ENCODE results near the gene EFNA5. TPM values are rescaled to one million over a fixed set of nuclear protein-coding genes. Genes with fewer than 3 reads are reported as not detected.

Gene EFNA5
- total RNA-seq, 1 experiment from 2014 or later = 1.6 TPM

DNA sequence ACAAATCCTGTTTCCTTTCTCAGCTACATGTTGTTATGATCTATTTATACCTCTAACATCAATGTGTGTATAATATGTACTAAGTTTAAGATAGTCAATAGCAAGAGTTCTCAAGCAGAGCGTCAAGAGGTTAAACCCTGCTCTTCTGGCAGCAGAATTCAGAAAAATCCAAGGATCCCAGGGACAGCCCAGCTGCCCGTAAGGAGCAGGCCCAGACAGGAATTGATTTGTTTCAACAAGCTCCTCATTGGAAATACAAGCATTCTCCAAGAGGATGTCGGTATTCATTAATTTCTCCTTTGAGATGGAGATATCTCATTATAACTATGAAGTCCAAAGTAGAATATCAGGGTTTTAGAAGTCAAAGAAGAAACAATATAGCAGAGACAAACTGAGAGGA lies 14.9 kb downstream of the EFNA5 start:
- in situ Hi-C loops (cut with HindIII; ENCODE audit: low pct_unique_long_range_greater_than_20kb, low sequenced_read_pairs) = no loop called here
- DNase-seq (ENCODE audit: low read depth, low spot score) = no peak

DNA sequence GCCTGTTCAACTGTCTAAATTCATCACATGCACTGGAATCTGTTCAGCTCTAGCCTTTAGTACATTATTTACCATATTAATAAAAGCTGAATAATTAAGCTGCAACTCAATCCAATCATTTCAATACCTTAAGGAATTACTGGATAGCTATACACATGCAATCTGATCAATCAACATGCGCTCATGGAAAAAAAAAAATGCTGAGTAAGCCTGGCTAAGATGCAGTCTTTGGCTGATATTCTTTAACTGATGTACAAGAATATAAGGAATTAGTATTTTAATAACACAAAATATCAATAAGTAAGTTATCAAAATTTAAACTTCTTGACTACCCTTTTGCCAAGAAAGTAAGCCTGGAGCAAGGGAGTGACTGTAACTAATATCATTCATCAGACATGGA lies 15.9 kb downstream of the EFNA5 start:
- no peak for DNase-seq (ENCODE audit: low read depth, low spot score)
- in situ Hi-C loops (cut with HindIII; ENCODE audit: low pct_unique_long_range_greater_than_20kb, low sequenced_read_pairs) = no loop called here

DNA sequence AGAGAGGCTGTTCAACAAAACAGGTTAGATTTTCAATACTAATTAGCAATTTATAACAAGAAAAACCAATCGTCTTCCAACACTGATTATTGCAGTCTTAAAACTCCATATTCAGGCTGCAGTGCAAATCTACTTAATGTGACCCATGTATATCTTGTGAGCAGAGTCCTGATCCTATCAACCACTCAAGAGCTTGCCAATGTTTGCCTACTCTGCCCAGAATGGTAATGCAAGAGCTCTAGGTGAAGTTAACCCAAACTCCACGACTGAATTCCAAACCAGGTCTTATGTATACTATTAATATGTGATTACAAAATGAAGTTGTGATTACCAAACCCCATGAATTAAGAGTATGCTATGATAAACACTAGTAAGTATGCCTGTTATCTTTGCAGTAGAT lies 17.1 kb downstream of the EFNA5 start:
- DNase-seq (ENCODE audit: low read depth, low spot score) = no peak
- in situ Hi-C loops (cut with HindIII; ENCODE audit: low pct_unique_long_range_greater_than_20kb, low sequenced_read_pairs) = no loop called here

DNA sequence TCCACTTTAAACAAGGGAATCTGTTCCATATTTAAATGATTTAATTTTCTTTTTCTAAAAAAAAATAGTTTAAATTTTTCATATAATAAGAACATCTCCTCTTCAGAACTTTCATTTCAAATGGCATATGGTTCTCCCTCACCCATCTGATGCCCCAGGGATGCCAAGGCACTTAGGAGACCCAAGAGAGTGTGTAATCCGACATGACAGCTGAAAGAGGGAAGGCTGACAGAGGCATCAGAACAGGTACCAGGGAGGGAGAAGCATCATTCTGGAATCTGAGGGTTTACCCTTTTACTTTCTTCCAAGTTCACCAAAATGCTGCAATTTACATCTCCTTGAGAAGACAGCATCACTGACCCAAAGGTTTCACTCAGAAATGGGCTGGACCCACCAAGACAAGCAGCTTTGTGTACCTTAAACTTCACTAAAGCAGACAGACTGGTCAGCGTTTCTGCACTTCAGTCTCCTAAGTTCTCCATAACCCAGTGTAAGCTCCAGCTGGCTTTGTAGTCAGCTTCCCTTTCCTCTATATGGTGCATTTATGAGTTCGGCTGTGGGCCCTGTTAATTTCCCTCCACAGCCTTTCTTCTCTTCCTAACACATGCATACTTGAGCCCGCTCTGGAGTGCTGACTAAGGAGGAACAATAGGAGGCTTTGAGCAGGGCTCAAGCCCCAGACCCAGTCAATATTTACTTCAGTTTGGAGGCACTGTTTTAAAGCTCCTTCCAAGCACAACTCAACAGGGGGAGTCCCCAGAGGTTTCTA lies 17.7 kb downstream of the EFNA5 start:
- in situ Hi-C loops (cut with HindIII; ENCODE audit: low pct_unique_long_range_greater_than_20kb, low sequenced_read_pairs) = no loop called here
- DNase-seq (ENCODE audit: low read depth, low spot score) = peak; percentile 69

DNA sequence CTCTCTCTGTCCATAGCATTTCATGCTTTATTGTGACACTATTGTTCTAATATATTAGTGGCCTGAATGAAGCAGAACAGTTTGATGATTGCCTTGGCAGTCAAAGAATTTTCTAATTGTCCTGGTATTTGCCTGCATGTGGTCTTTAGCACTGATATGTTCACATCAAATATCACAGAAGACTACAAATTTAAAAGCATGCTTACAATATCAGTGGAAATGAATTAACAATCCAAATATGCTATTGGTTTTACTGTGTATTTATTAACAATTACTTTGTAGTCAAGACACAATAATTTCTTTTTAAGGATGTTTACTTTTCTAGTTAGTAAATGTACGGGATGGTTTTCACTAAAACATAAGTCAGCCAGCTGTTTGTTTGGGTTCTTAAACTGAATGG lies 18.3 kb downstream of the EFNA5 start:
- no peak for DNase-seq (ENCODE audit: low read depth, low spot score)
- in situ Hi-C loops (cut with HindIII; ENCODE audit: low pct_unique_long_range_greater_than_20kb, low sequenced_read_pairs) = no loop called here

DNA sequence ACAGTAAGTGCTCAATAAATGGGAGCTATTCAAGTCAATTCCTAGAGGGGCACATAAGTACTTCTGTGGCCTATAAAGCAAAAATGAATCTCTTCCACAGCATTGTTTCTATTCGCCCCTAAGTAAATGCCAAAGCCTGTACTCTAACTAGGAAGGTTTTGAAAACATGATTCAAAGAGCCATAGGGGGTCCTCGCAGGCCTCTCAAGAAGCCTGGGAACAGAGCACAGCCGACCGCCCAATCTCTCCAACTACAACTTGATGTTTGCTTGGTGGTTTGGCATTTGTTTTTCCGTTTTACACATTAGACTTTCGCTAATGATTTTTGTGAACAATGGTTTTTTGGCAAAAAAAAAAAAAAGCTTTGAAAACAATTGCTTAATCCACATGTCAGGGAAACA lies 19.4 kb downstream of the EFNA5 start:
- in situ Hi-C loops (cut with HindIII; ENCODE audit: low pct_unique_long_range_greater_than_20kb, low sequenced_read_pairs) = no loop called here
- no peak for DNase-seq (ENCODE audit: low read depth, low spot score)

- in situ Hi-C loops (cut with HindIII; ENCODE audit: low pct_unique_long_range_greater_than_20kb, low sequenced_read_pairs) = no loop called here
- DNase-seq (ENCODE audit: low read depth, low spot score) = no peak
These were observed 24.3 kb downstream of the EFNA5 start for GRCh38 chr5:107646418-107646817.

GRCh38 chr5:107640568-107640967 lies 30.2 kb downstream of the EFNA5 start:
- peak; percentile 23 for DNase-seq (ENCODE audit: low read depth, low spot score)
- in situ Hi-C loops (cut with HindIII; ENCODE audit: low pct_unique_long_range_greater_than_20kb, low sequenced_read_pairs) = no loop called here

- no peak for DNase-seq (ENCODE audit: low read depth, low spot score)
- in situ Hi-C loops (cut with HindIII; ENCODE audit: low pct_unique_long_range_greater_than_20kb, low sequenced_read_pairs) = no loop called here
These were observed 30.7 kb downstream of the EFNA5 start for GRCh38 chr5:107639990-107640389.

DNA sequence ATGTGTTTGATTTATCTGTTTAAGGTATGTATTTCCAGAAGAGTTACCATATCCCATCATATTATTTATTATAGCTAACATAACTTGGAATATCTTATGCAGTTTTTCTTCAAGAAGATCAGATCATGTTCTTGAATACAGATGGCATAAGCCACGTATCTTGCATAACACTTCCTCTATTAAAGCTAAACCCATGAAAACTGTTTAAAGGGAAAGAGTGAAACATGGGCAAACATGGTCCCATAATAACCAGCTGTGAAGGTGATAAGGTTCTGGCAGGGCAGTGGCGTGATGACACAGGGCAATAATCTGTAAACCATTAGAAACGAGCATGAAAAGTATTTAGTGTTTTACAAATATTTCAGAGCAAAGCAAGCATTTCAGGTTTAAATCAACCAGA lies 34.2 kb downstream of the EFNA5 start:
- DNase-seq (ENCODE audit: low read depth, low spot score) = no peak
- in situ Hi-C loops (cut with HindIII; ENCODE audit: low pct_unique_long_range_greater_than_20kb, low sequenced_read_pairs) = no loop called here

DNA sequence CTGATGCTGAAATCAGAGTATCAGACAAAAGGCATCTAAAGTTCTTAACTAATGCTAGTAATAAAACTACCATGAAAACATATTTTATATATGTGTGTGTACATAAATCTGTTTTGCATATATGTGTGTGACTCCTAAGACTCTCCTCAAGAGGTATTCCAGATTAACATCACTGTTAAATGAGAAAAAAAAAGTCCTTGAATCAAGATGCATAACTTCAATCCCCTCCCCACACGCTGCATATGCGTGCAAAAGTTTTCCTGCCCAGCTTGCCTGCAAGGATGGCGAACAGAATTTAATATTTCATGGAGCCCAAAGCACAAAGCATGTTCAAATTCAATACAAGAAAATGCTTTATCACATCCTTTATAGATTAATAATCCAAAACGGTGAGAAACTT lies 34.7 kb downstream of the EFNA5 start:
- in situ Hi-C loops (cut with HindIII; ENCODE audit: low pct_unique_long_range_greater_than_20kb, low sequenced_read_pairs) = no loop called here
- DNase-seq (ENCODE audit: low read depth, low spot score) = no peak

DNA sequence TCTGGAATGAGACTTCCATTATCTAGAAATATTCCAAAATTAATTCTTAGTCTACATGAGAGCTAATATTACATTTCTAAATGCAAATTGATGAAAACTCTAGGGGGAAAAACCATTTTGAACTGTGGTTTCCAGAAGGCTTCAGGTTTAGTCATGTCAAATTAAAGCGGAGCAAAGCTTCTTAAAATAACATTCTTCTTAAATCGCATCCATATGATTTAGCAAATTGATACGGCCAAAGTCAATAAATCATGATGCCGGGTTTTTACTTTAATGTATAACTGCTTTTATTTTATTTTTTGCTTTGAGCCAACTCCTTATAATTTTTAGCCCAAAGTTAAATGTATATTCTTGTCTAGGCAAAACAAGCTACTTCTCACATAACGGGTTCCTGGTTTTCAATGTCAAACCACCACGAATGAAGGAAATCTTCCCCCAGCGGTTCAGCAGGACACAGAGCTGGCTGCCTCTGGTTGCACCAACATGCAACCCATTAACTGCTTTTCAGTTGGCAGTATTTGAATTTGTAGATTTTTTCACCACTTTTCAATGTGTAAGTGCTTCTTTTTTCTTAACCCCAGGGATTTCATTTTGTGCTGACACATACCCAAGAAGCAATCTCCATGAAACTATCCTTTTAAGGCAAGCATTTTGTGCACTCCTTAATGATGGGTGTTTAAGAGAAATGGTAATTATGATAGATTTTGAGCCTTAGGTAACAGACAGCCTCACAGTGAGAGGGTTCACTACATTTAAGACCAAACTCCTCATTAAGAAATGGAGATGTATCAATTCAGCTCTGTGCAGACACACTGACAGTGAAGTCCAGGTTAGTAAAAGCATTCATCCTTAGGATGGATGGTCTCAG lies 35.5 kb downstream of the EFNA5 start:
- in situ Hi-C loops (cut with HindIII; ENCODE audit: low pct_unique_long_range_greater_than_20kb, low sequenced_read_pairs) = no loop called here
- no peak for DNase-seq (ENCODE audit: low read depth, low spot score)

GRCh38 chr5:107633171-107633901 lies 37.4 kb downstream of the EFNA5 start:
- no peak for DNase-seq (ENCODE audit: low read depth, low spot score)
- in situ Hi-C loops (cut with HindIII; ENCODE audit: low pct_unique_long_range_greater_than_20kb, low sequenced_read_pairs) = no loop called here

DNA sequence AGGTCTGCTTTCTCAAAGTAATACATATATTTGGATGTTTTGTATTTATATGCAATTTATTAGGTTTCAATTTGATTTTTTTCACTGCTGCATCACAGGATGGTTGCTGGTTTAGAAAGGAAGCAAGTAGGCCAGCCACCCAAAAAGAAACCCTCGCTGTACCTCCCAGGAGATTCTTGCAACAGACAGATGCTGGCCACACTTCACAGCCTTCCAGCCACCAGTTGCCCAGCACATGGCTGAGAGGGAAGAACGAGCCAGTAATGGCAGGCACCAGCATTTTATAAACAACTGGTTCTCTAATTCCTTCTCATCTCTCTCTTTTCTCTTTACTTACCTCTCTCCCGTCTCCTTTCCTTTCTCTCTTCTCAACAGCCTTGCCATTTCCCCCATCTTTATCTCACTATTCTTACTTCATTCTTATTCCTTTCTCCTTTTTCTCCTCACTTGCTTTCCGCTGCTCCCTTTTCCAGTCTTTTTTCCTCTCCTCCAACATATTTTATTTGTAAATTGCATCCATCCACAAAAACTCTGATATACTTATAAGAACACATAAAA lies 38.9 kb downstream of the EFNA5 start:
- DNase-seq (ENCODE audit: low read depth, low spot score) = no peak
- in situ Hi-C loops (cut with HindIII; ENCODE audit: low pct_unique_long_range_greater_than_20kb, low sequenced_read_pairs) = no loop called here

- DNase-seq (ENCODE audit: low read depth, low spot score) = no peak
- in situ Hi-C loops (cut with HindIII; ENCODE audit: low pct_unique_long_range_greater_than_20kb, low sequenced_read_pairs) = no loop called here
These were observed 40.6 kb downstream of the EFNA5 start for GRCh38 chr5:107630184-107630583.

- in situ Hi-C loops (cut with HindIII; ENCODE audit: low pct_unique_long_range_greater_than_20kb, low sequenced_read_pairs) = no loop called here
- no peak for DNase-seq (ENCODE audit: low read depth, low spot score)
These were observed 46.5 kb downstream of the EFNA5 start for GRCh38 chr5:107624235-107624634.

- in situ Hi-C loops (cut with HindIII; ENCODE audit: low pct_unique_long_range_greater_than_20kb, low sequenced_read_pairs) = no loop called here
These were observed 49.6 kb downstream of the EFNA5 start for GRCh38 chr5:107621089-107621488.

DNA sequence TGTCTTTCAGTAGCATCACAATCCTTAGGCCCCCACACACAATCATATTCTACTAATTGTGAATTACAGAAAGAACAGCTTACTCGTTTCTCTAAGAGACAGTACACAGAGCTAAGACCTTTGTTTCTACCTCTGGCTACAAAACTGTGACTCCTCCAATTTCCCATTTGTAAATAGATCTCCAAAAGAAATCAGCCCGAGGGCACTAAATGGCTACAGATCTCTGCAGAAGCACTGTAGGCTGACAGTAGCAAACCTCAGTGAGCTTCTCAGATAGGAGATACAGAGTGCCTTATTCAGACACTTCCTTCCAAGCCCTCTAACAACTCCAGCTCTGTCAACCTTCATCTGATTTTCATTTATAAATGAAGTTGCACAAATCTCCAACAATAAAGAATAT lies 51.0 kb downstream of the EFNA5 start:
- peak; percentile 70 for DNase-seq (ENCODE audit: low read depth, low spot score)
- in situ Hi-C loops (cut with HindIII; ENCODE audit: low pct_unique_long_range_greater_than_20kb, low sequenced_read_pairs) = no loop called here

More at GRCh38 chr5:107621089-107621488, 49.6 kb downstream of the EFNA5 start:
- DNase-seq (ENCODE audit: low read depth, low spot score) = no peak
